RWPE2 (cell line): ENCODE measurements around the gene USP6NL.

ENCODE experiments used
- ATAC-seq: fragments of 200-7000 bp; cut with Tn5 transposase; 3 replicates; pipeline ENCODE4 v1.9.1; 2021; ENCODE audit warnings: low read depth
- DNase-seq: peaks from one replicate; pipeline ENCODE4 v3.0.0-alpha.2; 2020; ENCODE audit warnings: low spot score
- H3K27ac ChIP-seq: fragments of 450-650 bp; 2 replicates; pipeline ENCODE4 v1.5.1; 2017; ENCODE audit warnings: mild to moderate bottlenecking; ENCODE audit not compliant: poor library complexity, severe bottlenecking
- H3K27me3 ChIP-seq: fragments of 250-450 bp; sonication (Bioruptor Pico); 2 replicates; pipeline ENCODE4 v1.5.1; 2021; ENCODE audit warnings: mild to moderate bottlenecking, moderate library complexity; ENCODE audit not compliant: insufficient read depth, poor library complexity, severe bottlenecking
- H3K36me3 ChIP-seq: fragments of 250-450 bp; sonication (Bioruptor Pico); 2 replicates; pipeline ENCODE4 v1.5.1; 2020; ENCODE audit warnings: low read depth, mild to moderate bottlenecking, moderate library complexity
- H3K4me1 ChIP-seq: fragments of 250-450 bp; sonication (Bioruptor Pico); 2 replicates; pipeline ENCODE4 v1.5.1; 2021; ENCODE audit warnings: mild to moderate bottlenecking, moderate library complexity; ENCODE audit not compliant: insufficient read depth, poor library complexity, severe bottlenecking
- H3K4me3 ChIP-seq: fragments of 250-450 bp; sonication (Bioruptor Pico); 2 replicates; pipeline ENCODE4 v1.5.1; 2021; ENCODE audit warnings: mild to moderate bottlenecking, moderate library complexity; ENCODE audit not compliant: severe bottlenecking
- H3K9me3 ChIP-seq: fragments of 250-450 bp; sonication (Bioruptor Pico); 2 replicates; pipeline ENCODE4 v1.5.1; 2021; ENCODE audit warnings: mild to moderate bottlenecking, moderate library complexity; ENCODE audit not compliant: severe bottlenecking
- TF ChIP-seq, protein P1 (sequence below): fragments of 450-650 bp; IDR thresholded peaks from one replicate; pipeline ENCODE4 v1.5.1; 2017; ENCODE audit warnings: mild to moderate bottlenecking, moderate library complexity; ENCODE audit not compliant: poor library complexity, severe bottlenecking

USP6NL gene

GRCh38 chr10:11579885-11580284, 31.6 kb downstream of the USP6NL start:
- ATAC-seq (no peak), DNase-seq (no peak)
- H3K27me3 ChIP-seq = no peaks in the 10 kb centered on the region
- TF ChIP-seq, protein P1, sequence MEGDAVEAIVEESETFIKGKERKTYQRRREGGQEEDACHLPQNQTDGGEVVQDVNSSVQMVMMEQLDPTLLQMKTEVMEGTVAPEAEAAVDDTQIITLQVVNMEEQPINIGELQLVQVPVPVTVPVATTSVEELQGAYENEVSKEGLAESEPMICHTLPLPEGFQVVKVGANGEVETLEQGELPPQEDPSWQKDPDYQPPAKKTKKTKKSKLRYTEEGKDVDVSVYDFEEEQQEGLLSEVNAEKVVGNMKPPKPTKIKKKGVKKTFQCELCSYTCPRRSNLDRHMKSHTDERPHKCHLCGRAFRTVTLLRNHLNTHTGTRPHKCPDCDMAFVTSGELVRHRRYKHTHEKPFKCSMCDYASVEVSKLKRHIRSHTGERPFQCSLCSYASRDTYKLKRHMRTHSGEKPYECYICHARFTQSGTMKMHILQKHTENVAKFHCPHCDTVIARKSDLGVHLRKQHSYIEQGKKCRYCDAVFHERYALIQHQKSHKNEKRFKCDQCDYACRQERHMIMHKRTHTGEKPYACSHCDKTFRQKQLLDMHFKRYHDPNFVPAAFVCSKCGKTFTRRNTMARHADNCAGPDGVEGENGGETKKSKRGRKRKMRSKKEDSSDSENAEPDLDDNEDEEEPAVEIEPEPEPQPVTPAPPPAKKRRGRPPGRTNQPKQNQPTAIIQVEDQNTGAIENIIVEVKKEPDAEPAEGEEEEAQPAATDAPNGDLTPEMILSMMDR = no peak
- H3K4me1 ChIP-seq = no peaks in the 10 kb centered on the region
- no peak overlapping the region for H3K4me3 ChIP-seq
- H3K27ac ChIP-seq = no peak overlapping the region
- no peaks in the 10 kb centered on the region for H3K36me3 ChIP-seq
- no peaks in the 10 kb centered on the region for H3K9me3 ChIP-seq

- no peak overlapping the region for H3K27ac ChIP-seq
- no peaks in the 10 kb centered on the region for H3K36me3 ChIP-seq
- no peak overlapping the region for H3K4me3 ChIP-seq
- no peaks in the 10 kb centered on the region for H3K9me3 ChIP-seq
- no peaks in the 10 kb centered on the region for H3K27me3 ChIP-seq
- ATAC-seq (no peak), DNase-seq (no peak)
- TF ChIP-seq, protein P1 = no peak
- no peaks in the 10 kb centered on the region for H3K4me1 ChIP-seq
These were observed 32.6 kb downstream of the USP6NL start for GRCh38 chr10:11578802-11579255.

- Histone ChIP-seq H3K4me3 (no peak overlapping the region), H3K9me3 (no peaks in the 10 kb centered on the region), H3K4me1 (no peaks in the 10 kb centered on the region), H3K27me3 (no peaks in the 10 kb centered on the region), H3K27ac (no peak overlapping the region), H3K36me3 (no peaks in the 10 kb centered on the region)
- DNase-seq = no peak
- ATAC-seq = no peak
- TF ChIP-seq, protein P1 = no peak
These were observed 35.2 kb downstream of the USP6NL start for GRCh38 chr10:11576092-11576809.

- ATAC-seq = no peak
- TF ChIP-seq, protein P1 = no peak
- Histone ChIP-seq H3K4me3 (no peak overlapping the region), H3K27ac (no peak overlapping the region), H3K9me3 (no peaks in the 10 kb centered on the region), H3K36me3 (no peaks in the 10 kb centered on the region), H3K4me1 (no peaks in the 10 kb centered on the region), H3K27me3 (no peaks in the 10 kb centered on the region)
- no peak for DNase-seq
These were observed 38.0 kb downstream of the USP6NL start for GRCh38 chr10:11573497-11573896.

GRCh38 chr10:11570751-11571150, 40.7 kb downstream of the USP6NL start:
- TF ChIP-seq, protein P1 = no peak
- H3K27ac ChIP-seq = no peak overlapping the region
- H3K27me3 ChIP-seq = no peaks in the 10 kb centered on the region
- no peak overlapping the region for H3K4me3 ChIP-seq
- H3K9me3 ChIP-seq = no peaks in the 10 kb centered on the region
- H3K36me3 ChIP-seq = no peaks in the 10 kb centered on the region
- ATAC-seq = no peak
- no peak for DNase-seq
- H3K4me1 ChIP-seq = no peaks in the 10 kb centered on the region
